Ishikawa (cell line): Measurements from ENCODE around the gene SYNGR4.

Experiments used
- CREB1 ChIP-seq: IDR thresholded peaks from 2 replicates; pipeline ENCODE4 v1.6.1; 2012; ENCODE audit warnings: low read depth
- EGR1 ChIP-seq: IDR thresholded peaks from 2 replicates; pipeline ENCODE4 v1.6.1; 2012
- EP300 ChIP-seq: IDR thresholded peaks from 2 replicates; pipeline ENCODE4 v1.6.1; 2012; ENCODE audit warnings: borderline replicate concordance
- FOXM1 ChIP-seq: IDR thresholded peaks from 2 replicates; pipeline ENCODE4 v1.6.1; 2012; ENCODE audit warnings: low read depth, borderline replicate concordance
- NFIC ChIP-seq: IDR thresholded peaks from 2 replicates; pipeline ENCODE4 v1.6.1; 2012
- RAD21 ChIP-seq: IDR thresholded peaks from 2 replicates; pipeline ENCODE4 v1.6.1; 2012; ENCODE audit warnings: low read depth
- TAF1 ChIP-seq: IDR thresholded peaks from 2 replicates; pipeline ENCODE4 v1.6.1; 2012; ENCODE audit warnings: low read depth, mild to moderate bottlenecking
- TCF12 ChIP-seq: IDR thresholded peaks from 2 replicates; pipeline ENCODE4 v1.6.1; 2012; ENCODE audit warnings: low read depth
- TEAD4 ChIP-seq: IDR thresholded peaks from 2 replicates; pipeline ENCODE4 v1.6.1; 2012
- YY1 ChIP-seq: IDR thresholded peaks from 2 replicates; pipeline ENCODE4 v1.6.1; 2012; ENCODE audit warnings: low read depth
- ZBTB7A ChIP-seq: IDR thresholded peaks from 2 replicates; pipeline ENCODE4 v1.6.1; 2012; ENCODE audit warnings: low read depth
- TF ChIP-seq, protein P1 (sequence below): IDR thresholded peaks from 2 replicates; pipeline ENCODE4 v1.6.1; 2012
- TF ChIP-seq, protein P2 (sequence below): IDR thresholded peaks from 2 replicates; pipeline ENCODE4 v1.6.1; 2012; ENCODE audit warnings: low read depth, mild to moderate bottlenecking

The SYNGR4 gene

DNA sequence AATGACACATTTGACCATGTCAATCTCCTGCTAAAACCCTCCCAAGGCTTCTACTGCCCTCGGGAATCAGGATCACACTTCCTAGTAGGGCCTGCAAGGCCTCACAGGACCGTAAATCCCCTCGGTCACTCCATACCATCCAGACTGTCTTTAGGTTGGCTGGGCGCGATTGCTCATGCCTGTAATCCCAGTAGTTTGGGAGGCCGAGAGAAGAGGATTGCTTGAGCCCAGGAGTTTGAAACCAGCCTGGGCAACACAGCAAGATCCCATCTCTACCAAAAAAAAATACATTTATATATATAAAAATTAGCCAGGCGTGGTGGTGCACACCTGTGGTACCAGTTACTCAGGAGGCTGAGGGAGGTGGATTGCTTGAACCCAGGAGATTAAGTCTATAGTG lies 15.4 kb upstream of the SYNGR4 start:
- no peak for TF ChIP-seq TAF1
- TF ChIP-seq CREB1, result no peak
- TF ChIP-seq NFIC, result no peak
- TF ChIP-seq EP300, result no peak
- no peak for TF ChIP-seq ZBTB7A
- no peak for TF ChIP-seq EGR1
- TF ChIP-seq, protein P1, sequence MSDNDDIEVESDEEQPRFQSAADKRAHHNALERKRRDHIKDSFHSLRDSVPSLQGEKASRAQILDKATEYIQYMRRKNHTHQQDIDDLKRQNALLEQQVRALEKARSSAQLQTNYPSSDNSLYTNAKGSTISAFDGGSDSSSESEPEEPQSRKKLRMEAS, result no peak
- TF ChIP-seq YY1, result no peak
- TF ChIP-seq, protein P2, sequence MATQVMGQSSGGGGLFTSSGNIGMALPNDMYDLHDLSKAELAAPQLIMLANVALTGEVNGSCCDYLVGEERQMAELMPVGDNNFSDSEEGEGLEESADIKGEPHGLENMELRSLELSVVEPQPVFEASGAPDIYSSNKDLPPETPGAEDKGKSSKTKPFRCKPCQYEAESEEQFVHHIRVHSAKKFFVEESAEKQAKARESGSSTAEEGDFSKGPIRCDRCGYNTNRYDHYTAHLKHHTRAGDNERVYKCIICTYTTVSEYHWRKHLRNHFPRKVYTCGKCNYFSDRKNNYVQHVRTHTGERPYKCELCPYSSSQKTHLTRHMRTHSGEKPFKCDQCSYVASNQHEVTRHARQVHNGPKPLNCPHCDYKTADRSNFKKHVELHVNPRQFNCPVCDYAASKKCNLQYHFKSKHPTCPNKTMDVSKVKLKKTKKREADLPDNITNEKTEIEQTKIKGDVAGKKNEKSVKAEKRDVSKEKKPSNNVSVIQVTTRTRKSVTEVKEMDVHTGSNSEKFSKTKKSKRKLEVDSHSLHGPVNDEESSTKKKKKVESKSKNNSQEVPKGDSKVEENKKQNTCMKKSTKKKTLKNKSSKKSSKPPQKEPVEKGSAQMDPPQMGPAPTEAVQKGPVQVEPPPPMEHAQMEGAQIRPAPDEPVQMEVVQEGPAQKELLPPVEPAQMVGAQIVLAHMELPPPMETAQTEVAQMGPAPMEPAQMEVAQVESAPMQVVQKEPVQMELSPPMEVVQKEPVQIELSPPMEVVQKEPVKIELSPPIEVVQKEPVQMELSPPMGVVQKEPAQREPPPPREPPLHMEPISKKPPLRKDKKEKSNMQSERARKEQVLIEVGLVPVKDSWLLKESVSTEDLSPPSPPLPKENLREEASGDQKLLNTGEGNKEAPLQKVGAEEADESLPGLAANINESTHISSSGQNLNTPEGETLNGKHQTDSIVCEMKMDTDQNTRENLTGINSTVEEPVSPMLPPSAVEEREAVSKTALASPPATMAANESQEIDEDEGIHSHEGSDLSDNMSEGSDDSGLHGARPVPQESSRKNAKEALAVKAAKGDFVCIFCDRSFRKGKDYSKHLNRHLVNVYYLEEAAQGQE, result no peak

DNA sequence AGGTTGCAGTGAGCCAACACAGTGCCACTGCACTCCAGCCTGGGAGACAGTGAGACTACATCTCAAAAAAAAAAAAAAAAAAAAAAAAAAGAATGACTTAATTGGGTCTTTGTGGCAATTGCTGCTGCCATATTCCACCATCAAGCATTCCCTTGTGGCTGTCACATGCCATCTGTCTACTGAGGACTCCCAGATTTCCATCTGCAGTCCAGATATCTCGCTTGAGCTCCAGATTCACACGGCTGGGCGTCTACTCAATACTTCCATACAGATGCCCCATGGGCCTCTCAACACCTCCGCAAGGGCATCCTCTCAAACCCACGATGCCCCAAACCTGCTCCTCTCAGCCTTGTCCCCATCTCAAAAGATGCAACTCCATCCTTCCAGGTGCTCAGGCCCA lies 13.3 kb upstream of the SYNGR4 start:
- TF ChIP-seq RAD21, result no peak
- TF ChIP-seq, protein P2, result no peak
- no peak for TF ChIP-seq EP300

DNA sequence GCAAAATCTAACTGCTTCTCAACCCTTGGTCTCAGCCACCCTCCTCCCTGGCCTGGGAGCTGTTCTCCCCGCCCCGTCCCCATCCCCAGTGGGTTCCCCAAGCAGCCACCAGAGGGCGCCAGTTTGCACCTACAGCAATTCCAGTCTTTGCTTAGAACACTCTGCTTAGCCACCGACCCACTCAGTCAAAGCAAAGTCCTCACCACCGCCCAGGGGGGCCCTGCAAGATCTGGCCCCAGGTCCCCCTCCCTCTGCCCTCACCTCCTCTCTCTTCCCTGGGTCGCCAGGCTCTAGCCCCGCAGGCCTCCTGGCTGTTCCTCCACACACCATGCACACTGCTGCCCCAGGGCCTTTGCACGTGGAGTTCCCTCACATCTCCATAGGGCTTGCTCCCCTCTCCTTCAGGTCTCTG lies 12.8 kb upstream of the SYNGR4 start:
- TF ChIP-seq TCF12 (no peak), ZBTB7A (no peak), EP300 (no peak), FOXM1 (no peak), RAD21 (peak; percentile 58)
- TF ChIP-seq, protein P1, result no peak

DNA sequence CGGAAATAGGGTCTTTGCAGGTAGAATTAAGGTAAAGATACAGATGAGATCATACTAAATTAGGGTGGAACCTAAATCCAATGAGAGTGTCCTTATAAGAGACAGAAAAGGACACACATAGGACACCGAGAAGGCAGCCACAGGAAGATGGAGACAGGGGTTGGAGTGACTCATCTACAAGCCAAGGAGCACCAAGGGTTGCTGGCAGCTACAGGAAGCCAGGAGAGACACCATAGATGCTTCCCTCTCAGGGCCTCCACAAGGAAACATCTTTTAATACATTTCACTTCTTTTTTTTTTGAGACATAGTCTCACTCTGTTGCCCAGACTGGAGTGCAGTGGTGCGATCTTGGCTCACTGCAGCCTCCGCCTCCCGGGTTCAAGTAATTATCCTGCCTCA lies 10.5 kb upstream of the SYNGR4 start:
- TF ChIP-seq TCF12 (no peak), TEAD4 (no peak), FOXM1 (no peak), ZBTB7A (no peak), YY1 (no peak), EP300 (no peak), EGR1 (no peak), CREB1 (no peak)
- TF ChIP-seq, protein P2, result no peak

DNA sequence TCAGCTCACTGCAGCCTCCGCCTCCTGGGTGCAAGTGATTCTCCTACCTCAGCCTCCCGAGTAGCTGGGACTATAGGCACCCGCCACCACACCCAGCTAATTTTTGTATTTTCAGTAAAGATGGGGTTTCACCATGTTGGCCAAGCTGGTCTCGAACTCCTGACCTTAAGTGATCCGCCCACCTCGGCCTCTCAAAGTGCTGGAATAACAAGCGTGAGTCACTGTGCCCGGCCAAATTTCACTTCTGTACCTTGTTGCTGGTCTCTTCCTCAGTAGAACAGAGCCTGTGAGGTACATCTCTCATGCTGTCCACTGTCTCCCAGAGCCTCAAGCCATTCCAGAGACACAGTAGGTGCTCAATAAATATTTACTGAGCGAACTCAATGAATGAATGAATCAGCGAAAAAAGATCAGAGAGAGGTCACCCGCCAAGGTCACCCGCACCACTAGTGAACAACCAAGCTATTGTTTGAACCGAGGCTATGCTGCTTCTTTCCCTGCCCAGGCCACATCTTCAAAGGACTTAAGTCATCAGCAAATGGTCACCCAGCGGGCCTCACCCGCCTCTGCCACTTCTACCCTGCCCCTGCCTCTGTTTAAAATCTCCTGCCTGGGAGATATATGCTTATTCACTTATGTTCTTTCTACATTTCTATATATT lies 9.7 kb upstream of the SYNGR4 start:
- TF ChIP-seq ZBTB7A (no peak), NFIC (no peak), RAD21 (no peak), TEAD4 (no peak), EGR1 (no peak), CREB1 (no peak), YY1 (no peak)
- TF ChIP-seq, protein P2, result no peak
